Measurements from ENCODE around the gene ARSG. TPM values are rescaled to one million over a fixed set of nuclear protein-coding genes. Genes with fewer than 3 reads are reported as not detected.

ARSG gene
- total and polyA plus RNA-seq, 2 of the 13 experiments (the other 11 are each of a cell fraction or from before 2014, with no cell fraction given) = 3.7 to 15.2 TPM

GRCh38 chr17:68247445-68248198 lies 43.7 kb upstream of the ARSG start, which contains the start of gene AMZ2 (continued):
- TF ChIP-seq SP2 (CRISPR knock-in tag; IDR thresholded peaks at IDR 0.05) (peak; percentile 55), HOXA9 (CRISPR knock-in tag; IDR thresholded peaks at IDR 0.05; ENCODE audit: borderline replicate concordance) (no peak), ZNF20 (CRISPR knock-in tag; IDR thresholded peaks at IDR 0.05) (0 out of 2 replicates have a peak, but pooled peaks have one; percentile 83), ZNF687 (CRISPR knock-in tag; IDR thresholded peaks at IDR 0.05) (peak; percentile 97), HMGXB3 (CRISPR knock-in tag; IDR thresholded peaks at IDR 0.05; ENCODE audit: borderline replicate concordance) (peak; percentile 94), KLF11 (CRISPR knock-in tag; IDR thresholded peaks at IDR 0.05) (0 out of 2 replicates have a peak, but pooled peaks have one; percentile 76), BRF2 (CRISPR knock-in tag; IDR thresholded peaks at IDR 0.05) (peak; percentile 86; the same call in 1 of the 2 replicates), NCOA2 (CRISPR knock-in tag; IDR thresholded peaks at IDR 0.05) (peak; percentile 40; the same call in 1 of the 2 replicates), ZMYM4 (CRISPR knock-in tag; IDR thresholded peaks at IDR 0.05) (peak; percentile 80), HNRNPL (IDR thresholded peaks at IDR 0.05; ENCODE audit: low read depth, low read length) (no peak), ZNF7 (CRISPR knock-in tag; IDR thresholded peaks at IDR 0.05) (peak; percentile 34; the same call in 1 of the 2 replicates), FOXC1 (CRISPR knock-in tag; IDR thresholded peaks at IDR 0.05; ENCODE audit: borderline replicate concordance) (peak; percentile 96), TBX2 (CRISPR knock-in tag; IDR thresholded peaks at IDR 0.05; ENCODE audit: borderline replicate concordance) (peak; percentile 50; the same call in 1 of the 2 replicates), ZNF136 (CRISPR knock-in tag; IDR thresholded peaks at IDR 0.05; ENCODE audit: low read depth) (peak; percentile 81), KDM2A (CRISPR knock-in tag; IDR thresholded peaks at IDR 0.05; ENCODE audit: borderline replicate concordance, low read depth) (peak; percentile 95), MIER3 (CRISPR knock-in tag; IDR thresholded peaks at IDR 0.05; ENCODE audit: borderline replicate concordance) (peak; percentile 24), MNT (IDR thresholded peaks at IDR 0.05) (peak; percentile 77), KLF9 (CRISPR knock-in tag; IDR thresholded peaks at IDR 0.05; ENCODE audit: low read depth) (peak; percentile 95)
